Suprapubic skin (tissue), 4 donors: ENCODE measurements around the gene PGAP1. TPM values are rescaled to one million over a fixed set of nuclear protein-coding genes. Genes with fewer than 3 reads are reported as not detected.

Source experiments
- DNase-seq, 2 donors: peaks; one replicate each; pipeline ENCODE4 v3.0.0-alpha.2; 2019; ENCODE audit warnings: low spot score in 2 of 2
- H3K27ac ChIP-seq: fragments of 200-600 bp; sonication (generic); one replicate; pipeline ENCODE4 v1.5.1; 2019
- H3K27me3 ChIP-seq: fragments of 200-600 bp; sonication (generic); one replicate; pipeline ENCODE4 v1.5.1; 2019
- H3K36me3 ChIP-seq: fragments of 200-600 bp; sonication (generic); one replicate; pipeline ENCODE4 v1.5.1; 2019
- H3K4me1 ChIP-seq: fragments of 200-600 bp; sonication (generic); one replicate; pipeline ENCODE4 v1.5.1; 2019
- H3K4me3 ChIP-seq: fragments of 200-600 bp; sonication (generic); one replicate; pipeline ENCODE4 v1.5.1; 2019; ENCODE audit warnings: mild to moderate bottlenecking
- H3K9me3 ChIP-seq: fragments of 200-600 bp; sonication (generic); one replicate; pipeline ENCODE4 v1.5.1; 2019
- CTCF ChIP-seq, 2 donors: fragments of 200-600 bp in 1 of 2; fragments of 450-650 bp in 1 of 2; sonication (generic) in 1 of 2; IDR thresholded peaks; one replicate each; pipeline ENCODE4 v1.5.1; 2016 to 2019; ENCODE audit warnings: antibody characterized with exemption in 2 of 2, mild to moderate bottlenecking in 1 of 2, moderate library complexity in 1 of 2
- EP300 ChIP-seq: sonication (generic); formaldehyde crosslinking; IDR thresholded peaks from one replicate; pipeline ENCODE4 v1.6.1; 2017; ENCODE audit warnings: antibody characterized with exemption
- POLR2A ChIP-seq, 2 donors: fragments of 450-650 bp; IDR thresholded peaks; one replicate each; pipeline ENCODE4 v1.6.1; 2017; ENCODE audit warnings: antibody characterized with exemption in 2 of 2, mild to moderate bottlenecking in 2 of 2, moderate library complexity in 2 of 2
- POLR2AphosphoS5 ChIP-seq, 3 donors: sonication (generic); formaldehyde crosslinking; IDR thresholded peaks; one replicate each; pipeline ENCODE4 v1.6.1; 2017; ENCODE audit warnings: antibody characterized with exemption in 3 of 3
- WGBS: methylation state at CpG from one replicate; pipeline ENCODE4 v1.1.5; 2018; 5-methylcytosine and 5-hydroxymethylcytosine counted together
- total RNA-seq, 4 donors: library from RNA; depleted of rRNA; stranded (reverse); fragments of >200 nt; gene quantifications; one replicate each; pipeline ENCODE4 v1.1.0, GENCODE V29; 2016

PGAP1 gene
- total RNA-seq, 4 donors from 2014 or later = 16.8 to 84.2 (median 32.2) TPM

- H3K27me3 ChIP-seq = no peaks in the 10 kb centered on the region
- peaks cover 38% of the 10 kb centered on the region for H3K36me3 ChIP-seq
- H3K4me1 ChIP-seq = no peaks in the 10 kb centered on the region
- no peak overlapping the region for H3K4me3 ChIP-seq
- no peak for TF ChIP-seq CTCF (IDR thresholded peaks at IDR 0.05)
- no peak for TF ChIP-seq EP300
- no peak for TF ChIP-seq POLR2A (IDR thresholded peaks at IDR 0.05)
- TF ChIP-seq POLR2AphosphoS5 (IDR thresholded peaks at IDR 0.05) = no peak
- no peak overlapping the region for H3K27ac ChIP-seq
- DNase-seq = no peak
- 93% methylated on average over 2 of the region's 2 CpGs for WGBS
- peaks cover 2% of the 10 kb centered on the region for H3K9me3 ChIP-seq
Measured at GRCh38 chr2:196884368-196884767, 42.1 kb downstream of the PGAP1 start.

DNA sequence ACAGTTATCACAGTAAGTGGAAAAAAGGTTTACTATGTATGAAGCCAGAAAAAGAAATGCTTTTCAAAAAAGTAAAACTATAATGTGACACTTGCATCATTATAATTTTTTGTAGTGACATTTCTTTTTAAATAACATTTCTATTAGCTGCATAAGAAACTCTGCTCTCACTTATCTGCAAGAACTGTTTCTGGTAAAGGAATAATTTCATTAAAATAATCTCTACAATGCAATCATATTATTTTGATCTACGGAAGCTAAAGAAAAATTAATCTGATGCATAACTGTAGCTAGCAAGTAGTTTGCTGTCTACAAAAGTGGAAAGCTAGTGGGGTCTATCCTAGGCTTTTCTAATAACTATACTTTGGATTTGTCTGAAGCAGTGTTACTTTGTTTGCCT lies 50.1 kb downstream of the PGAP1 start:
- Histone ChIP-seq H3K27ac (no peak overlapping the region), H3K4me1 (no peaks in the 10 kb centered on the region), H3K27me3 (no peaks in the 10 kb centered on the region), H3K36me3 (peaks cover 54% of the 10 kb centered on the region), H3K4me3 (no peak overlapping the region), H3K9me3 (peaks cover 2% of the 10 kb centered on the region)
- 85% methylated on average over 1 of the region's 1 CpG for WGBS
- DNase-seq = no peak
- TF ChIP-seq CTCF (IDR thresholded peaks at IDR 0.05) (no peak), POLR2AphosphoS5 (IDR thresholded peaks at IDR 0.05) (no peak), POLR2A (IDR thresholded peaks at IDR 0.05) (no peak), EP300 (no peak)

DNA sequence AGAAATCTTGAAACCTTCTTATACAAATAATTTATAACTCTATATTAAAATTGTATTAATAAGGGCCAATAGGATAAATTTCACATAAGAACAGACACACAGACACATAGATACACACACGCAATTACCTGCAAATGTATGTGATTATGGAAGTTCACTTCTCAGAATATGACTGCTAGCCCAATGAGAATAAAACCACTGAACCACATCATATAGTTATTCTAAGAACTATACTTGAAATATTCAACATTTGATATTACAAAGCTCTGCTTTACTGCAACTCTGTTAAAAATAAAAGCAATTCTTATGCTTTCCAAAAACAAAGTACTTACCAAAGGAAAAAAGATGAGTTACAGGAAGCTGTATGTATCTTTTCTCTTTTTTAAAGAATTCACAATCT lies 51.1 kb downstream of the PGAP1 start:
- H3K36me3 ChIP-seq = peaks cover 53% of the 10 kb centered on the region
- H3K27ac ChIP-seq = no peak overlapping the region
- no peaks in the 10 kb centered on the region for H3K4me1 ChIP-seq
- no peaks in the 10 kb centered on the region for H3K27me3 ChIP-seq
- 69% methylated on average over 1 of the region's 1 CpG for WGBS
- H3K4me3 ChIP-seq = no peak overlapping the region
- H3K9me3 ChIP-seq = no peaks in the 10 kb centered on the region
- DNase-seq = no peak
- TF ChIP-seq POLR2AphosphoS5 (IDR thresholded peaks at IDR 0.05) = no peak
- no peak for TF ChIP-seq POLR2A (IDR thresholded peaks at IDR 0.05)
- TF ChIP-seq EP300 = no peak
- no peak for TF ChIP-seq CTCF (IDR thresholded peaks at IDR 0.05)

DNA sequence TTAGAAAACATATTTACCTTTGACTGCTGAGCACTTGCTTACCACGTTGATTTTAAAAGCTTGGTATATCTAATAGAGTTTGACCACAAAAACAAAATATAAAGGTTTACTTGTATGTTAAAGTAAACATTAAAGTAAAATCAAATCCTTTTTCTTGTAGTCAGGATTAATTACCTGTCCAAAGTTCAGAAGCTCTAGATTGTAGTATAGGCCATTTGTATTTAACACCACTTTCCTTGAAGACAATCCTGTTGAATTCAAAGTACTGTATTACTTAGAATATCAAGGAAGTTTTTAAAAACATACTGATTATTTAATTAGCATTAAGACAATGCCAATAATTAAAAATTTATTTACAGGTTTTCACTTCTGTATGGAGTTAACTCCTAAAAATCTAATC lies 53.0 kb downstream of the PGAP1 start:
- Histone ChIP-seq H3K9me3 (no peaks in the 10 kb centered on the region), H3K4me3 (no peak overlapping the region), H3K27me3 (no peaks in the 10 kb centered on the region), H3K4me1 (no peaks in the 10 kb centered on the region), H3K36me3 (peaks cover 47% of the 10 kb centered on the region), H3K27ac (no peak overlapping the region)
- no peak for TF ChIP-seq EP300
- no peak for TF ChIP-seq POLR2AphosphoS5 (IDR thresholded peaks at IDR 0.05)
- 92% methylated on average over 1 of the region's 1 CpG for WGBS
- no peak for DNase-seq

- Histone ChIP-seq H3K4me3 (no peak overlapping the region), H3K27me3 (no peaks in the 10 kb centered on the region), H3K4me1 (no peaks in the 10 kb centered on the region), H3K27ac (no peak overlapping the region), H3K9me3 (no peaks in the 10 kb centered on the region), H3K36me3 (peaks cover 14% of the 10 kb centered on the region)
- DNase-seq = no peak
- WGBS = 94% methylated on average over 1 of the region's 1 CpG
- TF ChIP-seq EP300 = no peak
- TF ChIP-seq CTCF (IDR thresholded peaks at IDR 0.05) = no peak
- TF ChIP-seq POLR2A (IDR thresholded peaks at IDR 0.05) = no peak
- no peak for TF ChIP-seq POLR2AphosphoS5 (IDR thresholded peaks at IDR 0.05)
Measured at GRCh38 chr2:196854629-196855028, 71.9 kb downstream of the PGAP1 start.
